Measurements from ENCODE around the gene TMEM30A.

Gene TMEM30A

DNA sequence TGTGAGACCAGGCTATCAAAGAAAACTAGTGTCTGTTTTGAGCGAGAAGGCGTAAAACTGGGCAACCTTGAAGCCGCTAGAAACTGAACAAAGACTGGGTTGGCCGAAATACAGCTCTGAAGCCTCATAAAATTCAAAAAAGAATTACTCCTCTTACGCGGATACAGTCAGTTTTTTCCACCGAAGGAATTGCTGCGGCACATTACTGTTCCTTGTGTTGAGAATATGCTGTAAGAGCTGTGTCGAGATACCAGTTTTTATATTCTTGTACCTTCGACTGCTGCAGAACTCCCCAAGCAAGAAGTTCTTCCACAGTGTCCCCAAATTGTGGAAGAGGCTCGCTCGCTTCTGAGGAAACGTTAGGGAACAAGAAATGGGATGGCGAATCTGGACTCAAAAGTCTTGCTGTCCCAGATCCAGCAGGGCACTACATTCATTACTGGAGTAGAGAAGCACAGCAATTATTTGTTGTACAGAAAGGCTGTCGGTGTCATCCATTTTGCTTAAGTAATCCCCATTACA is 40.5 kb downstream of the TMEM30A start:
- Histone ChIP-seq H3K79me2 (ENCODE audit: insufficient read depth, low read length) (peaks cover 39% of the 10 kb centered on the region), H3K9ac (ENCODE audit: low read depth, low read length) (peak overlapping the region; percentile 82), H3K4me1 (ENCODE audit: insufficient read depth, low read length) (peaks cover 32% of the 10 kb centered on the region), H4K20me1 (ENCODE audit: insufficient read depth, low read length) (peaks cover 10% of the 10 kb centered on the region; the same call in 1 of the 2 replicates), H2AFZ (ENCODE audit: low read depth, low read length) (peak overlapping the region; percentile 91), H3K9me3 (ENCODE audit: insufficient read depth, low read length, severe bottlenecking) (no peaks in the 10 kb centered on the region), H3K27me3 (ENCODE audit: insufficient read depth, low read length, poor library complexity) (no peaks in the 10 kb centered on the region), H3K36me3 (ENCODE audit: insufficient read depth, low read length) (peaks cover 22% of the 10 kb centered on the region), H3K4me3 (ENCODE audit: low read depth in 1 of 2, low read length in 2 of 2) (peak overlapping the region; percentile 98; a peak in 3 of 4 replicates), H3K4me2 (ENCODE audit: insufficient read depth, low read length) (peak overlapping the region; percentile 74), H3K27ac (ENCODE audit: low read length) (peak overlapping the region; percentile 99)
- TF ChIP-seq CTCF (IDR thresholded peaks at IDR 0.05; ENCODE audit: borderline replicate concordance, extremely low read depth, low read length, poor library complexity, severe bottlenecking) (no peak), EZH2 (IDR thresholded peaks at IDR 0.05; ENCODE audit: borderline replicate concordance, low read depth, low read length, severe bottlenecking) (no peak)
- DNase-seq (no peak), ATAC-seq (ENCODE audit: insufficient read depth, low read depth) (no peak)

- Histone ChIP-seq H3K27ac (ENCODE audit: low read length) (peak within 1 kb of the TSS; percentile 99), H3K4me2 (ENCODE audit: insufficient read depth, low read length) (peak within 1 kb of the TSS; percentile 74), H3K27me3 (ENCODE audit: insufficient read depth, low read length, poor library complexity) (no peaks in the 10 kb centered on the region), H3K9me3 (ENCODE audit: insufficient read depth, low read length, severe bottlenecking) (no peaks in the 10 kb centered on the region), H3K9ac (ENCODE audit: low read depth, low read length) (peak within 1 kb of the TSS; percentile 82), H3K4me3 (ENCODE audit: low read depth in 1 of 2, low read length in 2 of 2) (peak within 1 kb of the TSS; percentile 98), H2AFZ (ENCODE audit: low read depth, low read length) (peak within 1 kb of the TSS; percentile 91), H3K79me2 (ENCODE audit: insufficient read depth, low read length) (peaks cover 43% of the 10 kb centered on the region), H3K4me1 (ENCODE audit: insufficient read depth, low read length) (peaks cover 32% of the 10 kb centered on the region), H3K36me3 (ENCODE audit: insufficient read depth, low read length) (peaks cover 28% of the 10 kb centered on the region), H4K20me1 (ENCODE audit: insufficient read depth, low read length) (peaks cover 14% of the 10 kb centered on the region; the same call in 1 of the 2 replicates)
- ATAC-seq (ENCODE audit: insufficient read depth, low read depth): peak; percentile 98
- DNase-seq: peak; percentile 91
- TF ChIP-seq CTCF (IDR thresholded peaks at IDR 0.05; ENCODE audit: borderline replicate concordance, extremely low read depth, low read length, poor library complexity, severe bottlenecking): peak; percentile 10
- no peak for TF ChIP-seq EZH2 (IDR thresholded peaks at IDR 0.05; ENCODE audit: borderline replicate concordance, low read depth, low read length, severe bottlenecking)
These were observed 41.1 kb downstream of the TMEM30A start, which contains the start of gene COX7A2 for GRCh38 chr6:75243333-75244062. Gene COX7A2 (minus strand): TSS chr6:75243801. CDS start chr6:75243734, 67 bp downstream.

DNA sequence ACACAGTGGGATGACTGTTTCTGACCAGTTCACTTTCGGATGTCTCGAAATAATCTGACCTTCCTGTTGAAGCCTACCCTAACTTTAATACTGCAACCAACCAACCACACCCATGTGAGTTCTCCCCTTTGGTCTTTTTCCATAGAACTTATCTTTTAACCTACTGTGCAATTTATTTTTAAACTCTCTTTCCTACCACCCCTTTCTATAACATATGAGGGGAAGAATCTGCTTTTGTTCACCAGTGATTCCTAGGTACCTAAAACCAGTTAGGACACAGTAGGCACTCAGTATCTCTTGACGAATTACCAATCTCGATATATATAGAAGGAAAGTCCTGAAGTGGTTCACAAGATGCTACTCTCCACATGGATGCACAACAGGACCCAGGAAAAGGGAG is 48.0 kb downstream of the TMEM30A start:
- H3K27me3 ChIP-seq (ENCODE audit: insufficient read depth, low read length, poor library complexity): no peaks in the 10 kb centered on the region
- DNase-seq (no peak), ATAC-seq (ENCODE audit: insufficient read depth, low read depth) (no peak; the same call in 2 of the 3 replicates)
- H3K79me2 ChIP-seq (ENCODE audit: insufficient read depth, low read length): peaks cover 23% of the 10 kb centered on the region
- peaks cover 9% of the 10 kb centered on the region for H3K4me1 ChIP-seq (ENCODE audit: insufficient read depth, low read length)
- peaks cover 39% of the 10 kb centered on the region for H3K36me3 ChIP-seq (ENCODE audit: insufficient read depth, low read length)
- H3K9ac ChIP-seq (ENCODE audit: low read depth, low read length): no peak overlapping the region
- no peak for TF ChIP-seq EZH2 (IDR thresholded peaks at IDR 0.05; ENCODE audit: borderline replicate concordance, low read depth, low read length, severe bottlenecking)
- TF ChIP-seq CTCF (IDR thresholded peaks at IDR 0.05; ENCODE audit: borderline replicate concordance, extremely low read depth, low read length, poor library complexity, severe bottlenecking): no peak
- H2AFZ ChIP-seq (ENCODE audit: low read depth, low read length): no peak overlapping the region
- H3K9me3 ChIP-seq (ENCODE audit: insufficient read depth, low read length, severe bottlenecking): no peaks in the 10 kb centered on the region
- H3K4me3 ChIP-seq (ENCODE audit: low read depth in 1 of 2, low read length in 2 of 2): no peak overlapping the region
- H4K20me1 ChIP-seq (ENCODE audit: insufficient read depth, low read length): peaks cover 17% of the 10 kb centered on the region; the same call in 1 of the 2 replicates
- H3K4me2 ChIP-seq (ENCODE audit: insufficient read depth, low read length): no peak overlapping the region
- H3K27ac ChIP-seq (ENCODE audit: low read length): no peak overlapping the region

Measured in DND-41 (cell line).